ENCODE results near the gene AP5Z1. TPM values are rescaled to one million over a fixed set of nuclear protein-coding genes. Genes with fewer than 3 reads are reported as not detected.

AP5Z1 gene
- polyA plus RNA-seq, 3 donors = 30.8 to 75.2 (median 33.8) TPM

DNA sequence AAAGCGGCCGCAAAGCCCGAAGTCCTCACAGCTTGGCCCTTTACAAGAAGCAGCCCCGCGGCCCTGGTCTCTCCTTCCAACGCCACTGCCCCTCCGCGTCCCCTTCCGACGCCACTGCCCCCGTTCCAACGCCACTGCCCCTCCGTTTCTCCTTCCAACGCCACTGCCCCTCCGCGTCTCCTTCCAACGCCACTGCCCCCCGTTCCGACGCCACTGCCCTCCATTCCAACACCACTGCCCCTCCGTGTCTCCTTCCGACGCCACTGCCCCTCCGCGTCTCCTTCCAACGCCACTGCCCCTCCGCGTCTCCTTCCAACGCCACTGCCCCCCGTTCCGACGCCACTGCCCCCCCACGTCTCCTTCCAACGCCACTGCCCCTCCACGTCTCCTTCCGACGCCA lies 33.1 kb downstream of the AP5Z1 start:
- peaks cover 3 to 14% (median 9%) of the 10 kb centered on the region in 7 donors for H3K9me3 Mint-ChIP-seq
- DNase-seq = no peak
- H3K4me3 Mint-ChIP-seq = peak overlapping the region in 1 of 2 donors; percentile 65
- H3K27me3 Mint-ChIP-seq (ENCODE audit: low read depth in 3 of 3) = peaks cover 43 to 66% (median 47%) of the 10 kb centered on the region in 3 donors
- peaks cover 0 to 4% of the 10 kb centered on the region in 2 donors for H3K9me3 ChIP-seq (replicated peaks in 1 of 2; ENCODE audit: control insufficient read depth in 1 of 2, insufficient read depth in 1 of 2, low read length in 2 of 2)
- H3K4me2 ChIP-seq (replicated peaks; ENCODE audit: extremely low read depth, low read length, poor library complexity, severe bottlenecking) = peak overlapping the region; percentile 63
- TF ChIP-seq, protein P1, sequence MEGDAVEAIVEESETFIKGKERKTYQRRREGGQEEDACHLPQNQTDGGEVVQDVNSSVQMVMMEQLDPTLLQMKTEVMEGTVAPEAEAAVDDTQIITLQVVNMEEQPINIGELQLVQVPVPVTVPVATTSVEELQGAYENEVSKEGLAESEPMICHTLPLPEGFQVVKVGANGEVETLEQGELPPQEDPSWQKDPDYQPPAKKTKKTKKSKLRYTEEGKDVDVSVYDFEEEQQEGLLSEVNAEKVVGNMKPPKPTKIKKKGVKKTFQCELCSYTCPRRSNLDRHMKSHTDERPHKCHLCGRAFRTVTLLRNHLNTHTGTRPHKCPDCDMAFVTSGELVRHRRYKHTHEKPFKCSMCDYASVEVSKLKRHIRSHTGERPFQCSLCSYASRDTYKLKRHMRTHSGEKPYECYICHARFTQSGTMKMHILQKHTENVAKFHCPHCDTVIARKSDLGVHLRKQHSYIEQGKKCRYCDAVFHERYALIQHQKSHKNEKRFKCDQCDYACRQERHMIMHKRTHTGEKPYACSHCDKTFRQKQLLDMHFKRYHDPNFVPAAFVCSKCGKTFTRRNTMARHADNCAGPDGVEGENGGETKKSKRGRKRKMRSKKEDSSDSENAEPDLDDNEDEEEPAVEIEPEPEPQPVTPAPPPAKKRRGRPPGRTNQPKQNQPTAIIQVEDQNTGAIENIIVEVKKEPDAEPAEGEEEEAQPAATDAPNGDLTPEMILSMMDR (IDR thresholded peaks at IDR 0.05) = no peak
- H2AFZ ChIP-seq (ENCODE audit: insufficient read depth, low read depth, low read length, poor library complexity, severe bottlenecking) = no peak overlapping the region
- H3K4me3 ChIP-seq (replicated peaks in 1 of 3; ENCODE audit: low read depth in 2 of 3, low read length in 3 of 3) = no peak overlapping the region
- H3K79me2 ChIP-seq (ENCODE audit: insufficient read depth, low read length) = no peaks in the 10 kb centered on the region
- H3K4me1 Mint-ChIP-seq = peaks cover 6% of the 10 kb centered on the region
- no peak overlapping the region for H3K27ac Mint-ChIP-seq
- no peaks in the 10 kb centered on the region for H4K20me1 ChIP-seq (ENCODE audit: insufficient read depth, low read length)
- 86% methylated on average over 18 of the region's 37 CpGs for WGBS (ENCODE audit: insufficient coverage)
- intact Hi-C loops (cut with micrococcal nuclease) = no loop called here
- H3K27ac ChIP-seq (ENCODE audit: low read depth in 1 of 2, low read length in 2 of 2) = no peak overlapping the region
- H3K36me3 Mint-ChIP-seq = no peaks in the 10 kb centered on the region
- H3K4me1 ChIP-seq (ENCODE audit: control insufficient read depth in 1 of 2, insufficient read depth in 2 of 2, low read length in 2 of 2) = peaks cover 0 to 7% of the 10 kb centered on the region in 2 donors
- H3K27me3 ChIP-seq (ENCODE audit: control insufficient read depth in 2 of 2, insufficient read depth in 2 of 2, low read length in 2 of 2) = peaks cover 2 to 39% of the 10 kb centered on the region in 2 donors
- no peaks in the 10 kb centered on the region for H3K36me3 ChIP-seq (replicated peaks in 1 of 2; ENCODE audit: control insufficient read depth in 1 of 2, insufficient read depth in 2 of 2, low read length in 2 of 2)
- H3K9ac ChIP-seq (ENCODE audit: insufficient read depth, low read length, poor library complexity, severe bottlenecking) = no peak overlapping the region

DNA sequence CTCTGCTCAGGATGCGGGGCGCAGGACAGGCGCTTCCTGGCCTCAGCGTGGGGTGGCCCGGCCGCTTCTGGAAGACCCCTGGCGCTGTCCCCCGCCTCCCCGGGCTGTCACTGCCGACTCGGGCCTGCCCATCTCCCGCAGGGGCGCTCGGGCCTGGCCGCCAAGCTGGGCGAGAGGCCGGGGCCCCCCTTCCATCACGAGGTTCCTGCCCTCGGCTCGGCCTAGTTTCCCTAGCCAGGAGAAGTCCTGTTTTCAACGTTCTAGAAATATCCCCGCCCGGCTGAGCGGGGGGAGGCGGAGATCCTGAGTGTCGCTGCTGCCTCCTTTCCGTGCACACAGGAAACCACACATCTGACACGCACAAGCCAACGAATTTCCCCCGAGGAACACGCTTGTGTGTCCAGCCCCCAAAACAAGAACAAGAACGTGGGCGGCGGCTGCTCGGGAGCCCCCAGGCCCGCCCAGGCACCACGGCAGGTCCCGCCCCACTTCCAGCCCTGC lies 33.7 kb downstream of the AP5Z1 start:
- peak in 2 of 3 donors; percentile 5 to 53 for DNase-seq

More for the DNA sequence above, 33.7 kb downstream of the AP5Z1 start:
- H3K9ac ChIP-seq (ENCODE audit: insufficient read depth, low read length, poor library complexity, severe bottlenecking) = peak overlapping the region; percentile 40
- H3K27me3 ChIP-seq (ENCODE audit: control insufficient read depth in 2 of 2, insufficient read depth in 2 of 2, low read length in 2 of 2) = peaks cover 2 to 39% of the 10 kb centered on the region in 2 donors
- H3K27ac ChIP-seq (ENCODE audit: low read depth in 1 of 2, low read length in 2 of 2) = no peak overlapping the region
- no peaks in the 10 kb centered on the region for H3K79me2 ChIP-seq (ENCODE audit: insufficient read depth, low read length)
- no peaks in the 10 kb centered on the region for H4K20me1 ChIP-seq (ENCODE audit: insufficient read depth, low read length)
- peak overlapping the region; percentile 63 for H3K4me2 ChIP-seq (replicated peaks; ENCODE audit: extremely low read depth, low read length, poor library complexity, severe bottlenecking)
- H3K4me3 ChIP-seq (replicated peaks in 1 of 3; ENCODE audit: low read depth in 2 of 3, low read length in 3 of 3) = peak overlapping the region; percentile 0 to 56 (median 20)
- peaks cover 3 to 15% (median 10%) of the 10 kb centered on the region in 7 donors for H3K9me3 Mint-ChIP-seq
- peak overlapping the region; percentile 69 to 93 for H3K4me3 Mint-ChIP-seq
- H2AFZ ChIP-seq (ENCODE audit: insufficient read depth, low read depth, low read length, poor library complexity, severe bottlenecking) = peak overlapping the region; percentile 75
- peaks cover 0 to 7% of the 10 kb centered on the region in 2 donors for H3K4me1 ChIP-seq (ENCODE audit: control insufficient read depth in 1 of 2, insufficient read depth in 2 of 2, low read length in 2 of 2)
- H3K27me3 Mint-ChIP-seq (ENCODE audit: low read depth in 3 of 3) = peaks cover 44 to 71% (median 47%) of the 10 kb centered on the region in 3 donors
- peaks cover 6% of the 10 kb centered on the region for H3K4me1 Mint-ChIP-seq
- H3K27ac Mint-ChIP-seq = peak overlapping the region in 1 of 7 donors; percentile 36
- TF ChIP-seq, protein P1 (IDR thresholded peaks at IDR 0.05) = no peak
- H3K36me3 Mint-ChIP-seq = no peaks in the 10 kb centered on the region
- 2% methylated on average over 33 of the region's 38 CpGs for WGBS (ENCODE audit: insufficient coverage)
- H3K9me3 ChIP-seq (replicated peaks in 1 of 2; ENCODE audit: control insufficient read depth in 1 of 2, insufficient read depth in 1 of 2, low read length in 2 of 2) = peaks cover 0 to 4% of the 10 kb centered on the region in 2 donors
- H3K36me3 ChIP-seq (replicated peaks in 1 of 2; ENCODE audit: control insufficient read depth in 1 of 2, insufficient read depth in 2 of 2, low read length in 2 of 2) = no peaks in the 10 kb centered on the region
- intact Hi-C loops (cut with micrococcal nuclease) = no loop called here
